ENCODE data around the gene CENPB.

GRCh38 chr20:3818155-3819151 is 31.9 kb upstream of the CENPB start:
- TF ChIP-seq POLR2A (IDR thresholded peaks at IDR 0.05; ENCODE audit: low read depth, low read length) = no peak
- peak; percentile 75 for TF ChIP-seq CTCF (conservative IDR thresholded peaks at IDR 0.05; ENCODE audit: low read depth, low read length)
- peak; percentile 4; the same call in 1 of the 2 replicates for TF ChIP-seq USF2 (IDR thresholded peaks at IDR 0.05; ENCODE audit: low read depth, low read length)
- TF ChIP-seq MAFK (IDR thresholded peaks at IDR 0.05; ENCODE audit: low read depth, low read length) = no peak
- peak; percentile 61 for TF ChIP-seq RAD21 (IDR thresholded peaks at IDR 0.05; ENCODE audit: low read length)
- no peak for TF ChIP-seq RFX5 (IDR thresholded peaks at IDR 0.05; ENCODE audit: low read depth, low read length)
- no peak; the same call in 1 of the 2 replicates for TF ChIP-seq FOS (IDR thresholded peaks at IDR 0.05; ENCODE audit: low read depth, low read length)

Data from IMR-90 (cell line).